Stimulated activated naive CD8-positive, alpha-beta T cell treated with anti-CD3 and anti-CD28 coated beads, Interleukin-15, amount 100 ng/mL, for 72 hours (primary cell): ENCODE data around the gene IGLON5.

Experiments used
- ATAC-seq: fragments of 150-1000 bp; cut with Tn5 transposase; 2 replicates; pipeline ENCODE4 v1.10.0; 2021; ENCODE audit warnings: mild to moderate bottlenecking, moderate library complexity
- DNase-seq, 2 donors: peaks; one replicate each; pipeline ENCODE4 v3.0.0; 2021 to 2022
- H3K27ac Mint-ChIP-seq, 2 donors: one replicate each; pipeline ENCODE4 v1.8.0; 2022; ENCODE audit warnings: mild to moderate bottlenecking in 2 of 2, mixed read lengths in 2 of 2, moderate library complexity in 2 of 2
- H3K27me3 Mint-ChIP-seq: one replicate; pipeline ENCODE4 v1.8.0; 2022; ENCODE audit warnings: mixed read lengths
- H3K4me1 Mint-ChIP-seq: one replicate; pipeline ENCODE4 v1.8.0; 2022; ENCODE audit warnings: mild to moderate bottlenecking, mixed read lengths
- H3K4me3 Mint-ChIP-seq, 2 donors: one replicate each; pipeline ENCODE4 v1.8.0; 2022; ENCODE audit warnings: mild to moderate bottlenecking in 2 of 2, mixed read lengths in 2 of 2, moderate library complexity in 1 of 2
- H3K9me3 Mint-ChIP-seq, 2 donors: one replicate each; pipeline ENCODE4 v1.8.0; 2022; ENCODE audit warnings: mixed read lengths in 2 of 2

The IGLON5 gene

DNA sequence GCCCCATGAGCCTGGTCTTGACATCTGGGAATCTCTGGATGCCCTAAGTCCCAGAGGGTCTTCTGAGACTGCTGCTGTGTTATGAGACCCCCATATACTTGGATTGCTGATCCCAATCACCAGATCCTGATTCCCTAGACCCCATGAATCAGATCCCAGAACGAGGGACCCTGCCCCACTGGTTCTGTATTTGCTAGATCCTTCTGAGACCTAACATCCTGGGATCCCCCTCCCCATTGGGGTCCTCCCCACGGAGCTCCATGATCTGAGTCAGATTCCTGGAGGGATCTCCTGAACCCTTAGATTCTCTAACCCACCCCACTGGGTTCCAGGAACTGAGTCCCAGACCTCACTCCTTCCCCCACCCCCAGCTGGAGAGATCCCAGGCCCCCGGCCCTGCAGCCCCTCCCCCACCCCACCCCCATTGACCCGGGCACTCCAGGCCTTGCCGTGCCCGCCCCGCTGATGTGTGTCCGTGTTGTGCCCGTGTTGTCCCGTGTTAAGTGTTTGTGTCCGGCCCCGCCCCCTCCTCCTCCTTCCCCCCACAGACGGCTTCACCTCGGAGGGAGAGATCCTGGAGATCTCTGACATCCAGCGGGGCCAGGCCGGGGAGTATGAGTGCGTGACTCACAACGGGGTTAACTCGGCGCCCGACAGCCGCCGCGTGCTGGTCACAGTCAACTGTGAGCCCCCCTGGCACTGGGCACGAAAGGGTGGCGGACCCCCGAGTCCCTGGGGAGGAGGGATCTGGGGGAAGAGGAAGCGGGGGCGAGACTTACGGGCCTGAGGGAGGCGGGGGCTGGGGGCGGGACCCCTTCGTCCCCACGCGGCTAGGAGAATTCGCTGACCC, 15.0 kb downstream of the IGLON5 start:
- peak overlapping the region in 1 of 2 donors; percentile 77 for H3K4me3 Mint-ChIP-seq
- H3K27ac Mint-ChIP-seq: no peak overlapping the region
- peaks cover 91% of the 10 kb centered on the region for H3K27me3 Mint-ChIP-seq

DNA sequence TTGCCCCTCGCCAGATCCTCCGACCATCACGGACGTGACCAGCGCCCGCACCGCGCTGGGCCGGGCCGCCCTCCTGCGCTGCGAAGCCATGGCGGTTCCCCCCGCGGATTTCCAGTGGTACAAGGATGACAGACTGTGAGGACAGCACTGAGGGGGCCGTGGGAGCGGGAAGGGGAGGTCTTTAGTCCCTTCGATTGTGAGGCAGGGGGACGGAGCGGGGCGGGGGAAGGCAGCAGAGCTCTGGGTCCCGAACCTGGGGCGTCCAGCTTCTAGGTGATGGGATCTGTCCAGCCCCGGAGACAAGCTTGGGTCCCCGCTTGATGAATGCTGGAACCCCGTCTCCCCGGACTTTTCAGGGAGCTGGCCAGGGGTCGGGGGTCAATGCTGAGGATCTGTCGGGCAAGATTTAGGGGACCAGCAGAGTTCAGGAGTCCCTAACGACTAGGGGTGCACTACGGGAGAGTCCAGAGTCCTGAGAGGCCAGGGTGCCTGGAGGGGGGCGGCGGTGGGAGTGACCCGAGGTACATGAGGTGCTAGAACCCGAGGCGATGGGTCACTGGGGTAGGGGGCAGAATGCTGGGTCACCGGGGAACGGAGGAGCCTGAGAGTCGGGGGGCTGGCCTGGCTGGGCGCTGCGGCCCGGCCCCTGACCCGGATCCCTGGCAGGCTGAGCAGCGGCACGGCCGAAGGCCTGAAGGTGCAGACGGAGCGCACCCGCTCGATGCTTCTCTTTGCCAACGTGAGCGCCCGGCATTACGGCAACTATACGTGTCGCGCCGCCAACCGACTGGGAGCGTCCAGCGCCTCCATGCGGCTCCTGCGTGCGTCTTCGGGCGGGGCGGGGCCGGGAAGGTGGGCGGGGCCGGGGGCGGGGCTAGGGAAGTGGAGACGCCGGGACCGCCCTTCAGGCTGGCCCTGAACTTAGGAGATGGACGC, 15.9 kb downstream of the IGLON5 start:
- Mint-ChIP-seq H3K4me3 (peak overlapping the region; percentile 77 to 86), H3K27me3 (peaks cover 95% of the 10 kb centered on the region)
- peak; percentile 58 to 62 for DNase-seq

More for the DNA sequence above, 15.0 kb downstream of the IGLON5 start:
- Mint-ChIP-seq H3K9me3 (no peaks in the 10 kb centered on the region), H3K4me1 (peaks cover 30% of the 10 kb centered on the region)
- ATAC-seq (no peak), DNase-seq (no peak)

DNA sequence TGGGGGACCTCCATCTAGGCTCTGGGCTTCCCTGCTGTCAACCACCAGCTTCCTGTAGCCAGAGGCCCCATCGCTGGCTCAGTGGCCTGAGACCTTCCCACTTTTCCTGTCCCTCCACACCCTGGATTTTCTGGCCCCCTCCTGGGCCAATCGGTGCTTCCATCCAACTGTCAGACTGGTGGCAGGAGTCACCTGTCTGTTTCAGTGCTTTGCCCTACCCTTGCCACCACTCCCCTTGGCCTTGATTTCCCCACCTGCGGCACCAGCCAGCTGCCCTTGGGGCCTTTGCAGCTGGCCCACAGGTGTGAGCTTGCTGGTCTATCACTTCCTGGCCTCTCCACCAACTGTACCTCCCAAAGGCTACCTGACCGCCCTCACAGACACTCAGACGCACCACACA, 18.0 kb downstream of the IGLON5 start:
- Mint-ChIP-seq H3K27me3 (peaks cover 75% of the 10 kb centered on the region), H3K27ac (no peak overlapping the region), H3K4me1 (peaks cover 30% of the 10 kb centered on the region), H3K9me3 (no peaks in the 10 kb centered on the region), H3K4me3 (no peak overlapping the region)
- DNase-seq (no peak), ATAC-seq (no peak)

More for the DNA sequence above, 15.9 kb downstream of the IGLON5 start:
- Mint-ChIP-seq H3K4me1 (peaks cover 30% of the 10 kb centered on the region), H3K9me3 (no peaks in the 10 kb centered on the region), H3K27ac (no peak overlapping the region)
- peak; percentile 82 for ATAC-seq

DNA sequence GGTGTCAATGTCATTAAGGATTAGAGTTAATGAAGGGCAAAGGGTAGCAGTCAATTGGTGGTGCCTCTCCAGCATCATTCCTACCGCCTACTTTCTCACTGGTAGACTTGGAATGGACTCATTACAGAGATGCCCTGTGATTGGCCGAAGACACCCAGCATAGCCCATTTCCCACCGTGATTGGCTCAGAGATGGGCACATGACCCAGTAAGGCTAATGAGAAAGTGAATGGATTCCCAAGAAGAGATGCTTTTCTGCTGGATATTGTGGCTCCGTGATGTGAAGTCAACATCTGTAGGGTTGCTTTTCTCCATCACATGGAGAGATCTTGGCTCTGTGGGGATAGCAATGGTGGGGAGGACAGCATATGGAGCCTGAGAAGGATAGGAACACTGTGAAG, 18.9 kb downstream of the IGLON5 start:
- Mint-ChIP-seq H3K4me1 (peaks cover 28% of the 10 kb centered on the region), H3K27me3 (peaks cover 74% of the 10 kb centered on the region), H3K27ac (no peak overlapping the region), H3K4me3 (no peak overlapping the region), H3K9me3 (no peaks in the 10 kb centered on the region)
- DNase-seq (no peak), ATAC-seq (no peak)

DNA sequence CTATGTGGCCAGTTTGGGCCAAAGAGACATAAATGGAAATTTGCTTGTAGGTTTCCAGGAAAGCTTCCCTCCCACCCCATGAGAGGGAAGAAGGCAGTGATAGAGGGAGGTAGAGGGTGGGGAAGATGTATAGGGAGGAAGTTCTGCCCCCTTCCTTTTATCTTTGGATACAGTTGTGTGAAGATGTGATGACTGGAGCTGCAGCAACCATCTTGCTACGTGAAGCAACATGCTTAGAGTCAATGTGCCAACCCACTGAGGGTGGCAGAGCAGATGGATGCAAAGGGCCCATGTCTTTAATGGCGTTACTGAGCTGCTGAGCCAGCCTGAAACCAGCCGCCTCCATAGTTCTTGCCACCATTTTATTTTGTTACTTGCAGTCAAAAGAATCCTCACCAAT, 19.7 kb downstream of the IGLON5 start:
- no peak overlapping the region for H3K27ac Mint-ChIP-seq
- H3K27me3 Mint-ChIP-seq: peaks cover 69% of the 10 kb centered on the region
- H3K4me1 Mint-ChIP-seq: peaks cover 21% of the 10 kb centered on the region
- H3K9me3 Mint-ChIP-seq: no peaks in the 10 kb centered on the region
- ATAC-seq (no peak), DNase-seq (no peak)
- no peak overlapping the region for H3K4me3 Mint-ChIP-seq

DNA sequence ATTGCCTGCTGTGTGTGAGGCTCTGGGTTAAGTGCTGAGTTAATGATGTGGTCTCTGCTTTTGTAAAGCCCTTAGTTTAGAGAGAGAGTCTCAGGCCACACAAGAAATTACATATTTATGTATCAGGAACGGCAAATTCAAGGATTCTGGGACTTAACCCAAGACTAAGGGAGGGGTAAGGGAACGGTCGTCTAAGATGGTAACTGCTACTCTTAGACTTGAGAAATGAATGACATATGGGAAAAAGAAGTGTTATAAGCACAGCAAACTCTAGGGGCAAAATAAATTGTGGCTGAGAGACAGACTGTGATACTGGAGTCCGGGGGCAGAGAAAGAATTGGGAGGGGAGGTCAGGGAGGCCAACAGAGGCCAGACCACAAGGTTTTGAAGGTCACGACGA, 20.3 kb downstream of the IGLON5 start:
- DNase-seq (no peak), ATAC-seq (no peak)
- Mint-ChIP-seq H3K27me3 (peaks cover 64% of the 10 kb centered on the region), H3K9me3 (no peaks in the 10 kb centered on the region), H3K4me1 (peaks cover 20% of the 10 kb centered on the region), H3K4me3 (no peak overlapping the region), H3K27ac (no peak overlapping the region)

DNA sequence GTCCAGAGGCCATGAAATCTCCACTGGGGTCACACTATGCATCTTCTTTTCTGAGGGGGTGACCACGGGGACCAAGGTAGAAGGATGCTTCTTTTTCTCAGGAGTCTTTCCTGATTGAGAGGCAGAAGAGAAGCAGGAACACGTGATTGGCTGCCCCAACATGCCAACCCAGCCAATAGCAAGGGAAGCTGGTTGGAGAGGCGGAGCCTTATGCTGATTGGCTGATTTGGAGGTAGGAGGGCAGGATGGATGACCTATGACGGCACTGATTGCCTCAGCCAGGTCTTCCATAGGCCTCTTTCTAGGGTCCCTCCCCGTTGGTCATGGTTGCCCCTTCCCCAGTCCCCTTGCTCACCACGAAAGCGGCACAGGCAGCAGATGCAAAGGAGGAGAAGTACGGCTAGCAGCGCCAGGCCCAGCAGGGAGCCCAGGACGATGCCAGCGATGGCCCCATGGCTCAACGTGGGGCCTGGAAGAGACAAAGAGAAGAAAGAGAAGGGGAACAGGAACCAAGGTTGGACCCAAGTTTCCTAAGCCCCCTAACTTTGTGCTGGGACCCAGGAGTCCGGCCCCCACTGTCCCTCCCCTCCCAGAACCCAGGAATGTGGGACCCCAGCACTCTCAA, 22.5 kb downstream of the IGLON5 start:
- DNase-seq: no peak
- Mint-ChIP-seq H3K9me3 (no peaks in the 10 kb centered on the region), H3K27ac (no peak overlapping the region), H3K4me1 (peaks cover 14% of the 10 kb centered on the region), H3K4me3 (no peak overlapping the region), H3K27me3 (peaks cover 41% of the 10 kb centered on the region)
- ATAC-seq: no peak

DNA sequence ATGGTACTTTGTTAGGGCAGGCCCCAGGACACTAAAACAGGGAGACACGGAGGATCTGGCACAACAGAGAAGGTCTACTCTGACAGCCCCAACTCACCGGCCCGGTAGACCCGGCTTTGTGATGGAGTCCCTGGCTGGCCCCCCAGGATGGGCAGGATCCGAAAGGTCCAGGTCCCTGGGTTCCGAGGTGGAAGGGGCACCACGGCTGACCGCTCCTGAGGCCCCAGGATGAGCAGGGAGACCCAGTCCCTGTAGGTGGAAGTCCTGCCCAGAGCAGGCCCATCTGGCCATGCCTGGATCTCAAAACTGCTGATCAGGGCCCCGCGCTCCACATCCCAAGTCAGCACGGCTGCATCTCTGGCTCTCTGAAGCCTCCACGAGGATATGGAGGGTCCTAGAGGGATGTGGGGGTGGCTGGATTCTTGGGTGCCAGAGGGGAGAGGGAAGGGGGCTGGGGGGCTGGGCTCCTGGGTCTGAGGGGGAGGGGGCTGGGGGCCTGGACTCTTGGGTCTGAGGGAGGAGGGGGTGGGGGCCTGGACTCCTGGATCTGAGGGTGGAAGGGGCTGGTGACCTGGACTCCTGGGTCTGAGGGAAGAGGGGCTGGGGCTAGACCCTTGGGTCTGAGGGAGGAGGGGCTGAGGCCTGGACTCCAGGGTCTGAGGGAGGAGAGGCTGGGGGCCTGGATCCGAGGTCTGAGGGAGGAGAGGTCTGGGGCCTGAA, 25.9 kb downstream of the IGLON5 start:
- Mint-ChIP-seq H3K27me3 (peaks cover 29% of the 10 kb centered on the region), H3K4me1 (peaks cover 15% of the 10 kb centered on the region), H3K9me3 (no peaks in the 10 kb centered on the region), H3K27ac (no peak overlapping the region), H3K4me3 (no peak overlapping the region)
- no peak for ATAC-seq
- no peak for DNase-seq

DNA sequence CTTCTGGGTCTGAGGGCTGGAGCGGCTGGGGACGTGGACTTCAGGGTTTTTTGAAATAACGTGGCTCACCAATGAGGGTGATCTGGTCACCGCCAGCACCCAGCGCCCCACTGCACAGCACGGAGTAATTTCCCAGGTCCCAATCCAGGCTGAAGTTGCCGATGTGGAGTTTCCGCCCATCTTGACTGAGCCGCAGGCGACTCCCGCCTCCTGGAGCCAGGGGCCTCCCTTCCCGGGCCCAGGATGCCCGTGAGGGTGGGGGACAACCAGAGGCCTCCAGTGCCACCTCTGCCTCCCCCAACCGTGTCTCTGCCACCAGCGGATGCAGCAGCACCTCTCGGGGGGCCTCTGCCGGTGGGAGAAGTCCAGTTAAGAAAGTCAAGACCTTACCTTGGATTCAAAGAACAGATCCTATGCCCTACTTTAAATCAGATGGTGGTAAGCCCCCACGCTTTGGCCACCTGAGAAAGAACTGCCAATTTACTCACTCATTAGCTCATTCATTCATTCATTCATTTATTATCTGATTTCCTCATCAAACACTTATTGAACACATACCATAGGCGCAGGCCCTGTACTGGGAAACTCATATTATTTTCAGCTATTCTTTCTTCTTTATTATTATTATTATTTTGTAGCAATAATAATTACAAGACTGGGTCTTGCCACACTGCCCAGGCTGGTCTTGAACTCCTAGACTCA, 26.6 kb downstream of the IGLON5 start:
- ATAC-seq: no peak
- H3K4me1 Mint-ChIP-seq: peaks cover 22% of the 10 kb centered on the region
- no peak for DNase-seq
- peak overlapping the region; percentile 87 to 91 for H3K4me3 Mint-ChIP-seq
- H3K9me3 Mint-ChIP-seq: no peaks in the 10 kb centered on the region
- H3K27me3 Mint-ChIP-seq: peaks cover 29% of the 10 kb centered on the region
- no peak overlapping the region for H3K27ac Mint-ChIP-seq

DNA sequence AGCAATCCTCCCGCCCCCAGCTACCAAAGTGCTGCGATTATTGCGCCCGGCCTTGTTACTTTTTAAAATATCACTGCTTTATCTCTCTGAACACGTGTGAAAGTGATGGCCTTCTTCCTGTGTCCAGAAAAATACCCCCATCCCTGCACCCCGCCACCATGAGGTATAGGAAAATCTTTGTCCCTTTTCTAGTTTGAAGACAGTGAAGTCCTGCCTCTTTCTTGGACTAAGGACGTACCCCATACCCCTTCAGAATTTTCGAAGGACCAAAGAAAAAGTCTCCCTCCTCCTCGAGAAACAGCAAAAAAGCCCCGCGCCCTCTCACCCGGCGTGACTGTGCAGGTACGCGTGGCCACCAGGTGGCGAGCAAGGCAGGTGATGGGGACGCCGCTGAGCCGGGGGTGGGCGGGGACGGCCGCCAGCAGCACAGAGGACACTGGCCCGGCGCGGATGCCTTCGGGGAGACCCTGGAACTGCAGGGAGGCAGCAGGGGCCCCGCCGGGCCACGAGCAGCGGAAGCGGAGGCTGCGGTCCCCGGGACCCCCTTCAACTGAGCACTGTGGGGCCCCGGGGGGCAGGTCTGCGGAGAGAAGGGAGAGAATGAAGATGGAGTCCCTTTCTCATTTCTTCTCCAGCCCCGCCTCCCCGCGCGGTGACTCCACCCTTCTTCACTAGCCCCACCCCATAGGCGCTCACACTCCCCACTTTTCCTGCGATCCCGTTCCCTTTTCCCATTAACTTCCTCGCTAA, 27.3 kb downstream of the IGLON5 start:
- DNase-seq (peak; percentile 88 to 89), ATAC-seq (peak; percentile 82)
- Mint-ChIP-seq H3K27me3 (peaks cover 29% of the 10 kb centered on the region), H3K27ac (peak overlapping the region; percentile 37 to 78), H3K4me3 (peak overlapping the region; percentile 87 to 91), H3K9me3 (no peaks in the 10 kb centered on the region), H3K4me1 (peaks cover 23% of the 10 kb centered on the region)

DNA sequence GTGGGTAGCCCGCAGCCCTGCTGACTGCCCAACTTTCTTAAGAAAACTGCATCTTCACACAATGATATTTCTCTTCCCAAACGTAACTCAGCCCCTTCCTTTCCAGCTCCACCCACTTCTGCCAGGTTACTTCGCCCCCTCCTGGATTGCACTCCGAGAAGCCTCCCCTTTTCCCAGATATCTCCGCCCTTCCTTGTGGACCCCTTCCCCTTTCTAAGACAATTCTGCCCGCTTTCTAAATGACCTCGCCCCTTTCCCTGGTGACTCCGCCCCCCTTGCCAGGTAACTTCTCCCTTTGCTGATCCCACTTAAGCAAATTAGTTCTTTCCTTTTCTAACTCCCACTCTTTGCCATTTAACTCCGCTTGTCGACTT, 27.9 kb downstream of the IGLON5 start:
- Mint-ChIP-seq H3K9me3 (no peaks in the 10 kb centered on the region), H3K27ac (peak overlapping the region in 1 of 2 donors; percentile 15), H3K27me3 (peaks cover 29% of the 10 kb centered on the region), H3K4me1 (peaks cover 23% of the 10 kb centered on the region), H3K4me3 (peak overlapping the region; percentile 87 to 91)
- ATAC-seq: peak; percentile 4
- no peak for DNase-seq

DNA sequence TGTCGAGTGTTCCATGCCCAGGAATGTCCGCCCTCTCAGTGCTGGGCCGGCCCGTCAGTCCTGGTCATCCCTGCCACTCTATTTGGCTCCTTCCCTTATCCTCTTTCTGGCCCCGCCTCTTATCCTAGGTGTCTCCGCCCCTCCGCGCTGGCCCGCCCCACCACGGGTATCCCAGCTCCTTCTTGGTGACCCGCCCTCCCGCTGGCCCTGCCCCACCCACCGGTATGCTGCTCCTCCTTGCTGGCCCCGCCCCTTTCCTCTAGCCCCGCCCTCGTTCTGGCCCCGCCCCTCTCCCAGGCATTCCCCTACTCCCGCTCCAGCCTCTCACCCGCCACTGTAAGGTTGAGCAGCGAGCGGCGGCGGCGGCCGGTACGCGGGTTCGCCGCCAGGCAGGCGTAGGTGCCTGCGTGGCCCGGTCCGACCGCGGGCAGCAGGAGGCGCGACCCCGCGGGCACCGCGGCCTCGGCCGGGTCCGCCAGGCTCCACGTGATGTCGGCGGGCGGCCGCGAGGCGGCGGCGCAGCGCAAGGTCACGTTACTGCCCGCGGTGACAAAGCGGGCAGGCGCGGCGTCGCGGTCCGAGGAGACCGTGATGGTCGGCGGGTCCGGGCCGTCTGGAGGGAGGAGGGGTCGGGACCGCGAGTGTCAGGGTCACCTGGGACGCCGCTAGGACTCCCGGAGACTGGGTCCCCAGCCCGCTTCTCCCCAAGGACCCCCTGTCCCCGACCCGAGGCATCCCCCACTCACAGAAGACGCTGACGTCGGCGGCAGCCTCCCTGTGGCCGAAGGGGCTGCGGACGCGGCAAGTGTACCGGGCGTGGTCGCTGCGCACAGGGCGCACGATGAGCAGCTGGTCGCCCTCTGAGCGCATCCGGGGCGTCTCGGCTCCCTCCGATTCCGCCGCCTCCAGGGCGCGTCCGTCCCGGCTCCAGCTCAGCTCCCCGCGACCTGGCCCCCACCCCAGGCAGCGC, 28.5 kb downstream of the IGLON5 start:
- DNase-seq: peak; percentile 93 to 94
- H3K27me3 Mint-ChIP-seq: peaks cover 24% of the 10 kb centered on the region
- H3K9me3 Mint-ChIP-seq: no peaks in the 10 kb centered on the region
- ATAC-seq: peak; percentile 85
- H3K27ac Mint-ChIP-seq: no peak overlapping the region
- peak overlapping the region; percentile 87 to 91 for H3K4me3 Mint-ChIP-seq
- H3K4me1 Mint-ChIP-seq: peaks cover 23% of the 10 kb centered on the region

DNA sequence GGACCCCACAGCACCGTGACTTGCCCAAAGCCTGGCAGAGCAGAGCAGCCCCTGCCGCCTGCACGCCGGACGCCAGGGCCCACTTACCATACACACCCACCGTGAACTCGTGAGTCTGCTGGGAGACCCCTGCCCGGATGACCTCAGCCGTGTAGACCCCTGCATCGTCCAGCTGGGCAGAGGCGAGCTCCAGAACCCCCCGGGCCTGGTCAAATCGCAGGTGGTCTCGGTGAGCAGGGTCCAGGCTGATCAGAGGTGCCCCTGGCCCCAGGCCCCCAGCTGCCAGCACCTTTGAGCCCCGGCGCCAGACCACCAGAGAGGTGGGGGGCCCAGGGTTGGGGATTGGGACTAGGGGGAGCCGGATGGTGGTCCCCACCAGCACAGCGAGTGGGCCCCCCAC, 29.6 kb downstream of the IGLON5 start:
- Mint-ChIP-seq H3K9me3 (no peaks in the 10 kb centered on the region), H3K27me3 (peaks cover 18% of the 10 kb centered on the region), H3K4me1 (peaks cover 23% of the 10 kb centered on the region), H3K27ac (no peak overlapping the region), H3K4me3 (peak overlapping the region; percentile 74 to 87)
- DNase-seq: no peak
- ATAC-seq: no peak
